K562 (cell line): Measurements from ENCODE around the gene ZNF391. TPM values are rescaled to one million over a fixed set of nuclear protein-coding genes. Genes with fewer than 3 reads are reported as not detected.

ENCODE experiments used
- CREB3 ChIP-seq: fragments of 450-650 bp; conservative IDR thresholded peaks from 2 replicates; pipeline ENCODE4 v1.6.1; 2016; ENCODE audit warnings: missing genetic modification characterization, low read depth, mild to moderate bottlenecking, missing compliant biosample characterization, moderate library complexity
- DIDO1 ChIP-seq: fragments of 450-650 bp; IDR thresholded peaks from 2 replicates; pipeline ENCODE4 v1.6.1; 2016; ENCODE audit warnings: low read depth, missing biosample characterization, missing genetic modification characterization
- ELF1 ChIP-seq: fragments of 200-800 bp; sonication (Bioruptor generic); IDR thresholded peaks from 2 replicates; pipeline ENCODE4 v1.6.1; 2016; ENCODE audit warnings: missing genetic modification characterization, missing compliant biosample characterization
- HMG20B ChIP-seq: fragments of 250-450 bp; sonication (Bioruptor Pico); IDR thresholded peaks from 2 replicates; pipeline ENCODE4 v1.5.0; 2021; ENCODE audit warnings: mild to moderate bottlenecking
- MED1 ChIP-seq: sonication (generic); formaldehyde crosslinking; IDR thresholded peaks from 2 replicates; pipeline ENCODE4 v1.8.1; 2023; ENCODE audit warnings: missing genetic modification reagents, borderline replicate concordance
- RFX7 ChIP-seq: fragments of 250-450 bp; sonication (Bioruptor Pico); IDR thresholded peaks from 2 replicates; pipeline ENCODE4 v1.5.1; 2021; ENCODE audit warnings: mild to moderate bottlenecking
- SREBF1 ChIP-seq: fragments of 150-350 bp; IDR thresholded peaks from 2 replicates; pipeline ENCODE4 v1.6.1; 2014; ENCODE audit warnings: antibody characterized with exemption, low read depth, low read length, borderline replicate concordance
- TBL1XR1 ChIP-seq, 2 experiments: IDR thresholded peaks; 2 replicates each; pipeline ENCODE4 v1.6.1; 2012; ENCODE audit warnings: improper control_type of control experiment in 2 of 2, low read length in 2 of 2, mild to moderate bottlenecking in 1 of 2
- ZKSCAN1 ChIP-seq: fragments of 150-350 bp; IDR thresholded peaks from 2 replicates; pipeline ENCODE4 v1.6.1; 2016; ENCODE audit warnings: low read depth, low read length
- ZNF133 ChIP-seq: fragments of 250-450 bp; sonication (Bioruptor Pico); IDR thresholded peaks from 2 replicates; pipeline ENCODE4 v1.4.0; 2020; ENCODE audit warnings: mild to moderate bottlenecking
- ZNF175 ChIP-seq: fragments of 200-800 bp; sonication (Bioruptor generic); IDR thresholded peaks from 2 replicates; pipeline ENCODE4 v1.6.1; 2016; ENCODE audit warnings: low read depth, mild to moderate bottlenecking, missing genetic modification characterization, missing compliant biosample characterization
- ZNF253 ChIP-seq: fragments of 250-450 bp; sonication (Bioruptor Pico); conservative IDR thresholded peaks from 2 replicates; pipeline ENCODE4 v1.6.1; 2021; ENCODE audit warnings: mild to moderate bottlenecking
- ZNF79 ChIP-seq: fragments of 250-450 bp; sonication (Bioruptor Pico); IDR thresholded peaks from 2 replicates; pipeline ENCODE4 v1.4.0; 2020; ENCODE audit warnings: low read depth, mild to moderate bottlenecking, moderate library complexity
- polyA plus RNA-seq, 8 experiments: library from polyadenylated mRNA; depleted of rRNA in 4 of 8; stranded (reverse) in 5 of 8; unstranded in 3 of 8; fragments of >200 nt; fragmentation: Nextera tagmentation in 2 of 8; fragmentation: Illumina TruSeq in 1 of 8; extraction: Ambion mirVana in 2 of 8; extraction: Trizol in 1 of 8; gene quantifications; 2 replicates each; pipeline versions ENCODE4 v1.2.1 to v1.2.3, GENCODE V29; 2011 to 2014; ENCODE audit warnings: inconsistent platforms in 1 of 8, missing spikeins in 1 of 8
- total RNA-seq, 7 experiments: library from RNA; depleted of rRNA in 6 of 7; stranded (reverse); fragments of >200 nt in 6 of 7; fragmentation: Illumina TruSeq in 2 of 7; extraction: Trizol in 2 of 7; gene quantifications; 2 replicates each; pipeline versions ENCODE4 v1.2.1 to v1.2.3, GENCODE V29; 2011 to 2021; ENCODE audit warnings: low replicate concordance in 1 of 7
- TF ChIP-seq, protein P1 (sequence below): fragments of 250-450 bp; sonication (Bioruptor Pico); IDR thresholded peaks from 2 replicates; pipeline ENCODE4 v1.8.0; 2021; ENCODE audit warnings: borderline replicate concordance, mild to moderate bottlenecking, moderate library complexity; ENCODE audit not compliant: poor library complexity, severe bottlenecking
- TF ChIP-seq, protein P2 (sequence below): fragments of 450-650 bp; formaldehyde crosslinking; IDR thresholded peaks from 2 replicates; pipeline ENCODE4 v1.4.0; 2020; ENCODE audit warnings: mild to moderate bottlenecking, moderate library complexity
- TF ChIP-seq, protein P3 (sequence below): fragments of 250-450 bp; sonication (Bioruptor Pico); IDR thresholded peaks from 2 replicates; pipeline ENCODE4 v1.4.0; 2020
- TF ChIP-seq, protein P4 (sequence below): fragments of 450-650 bp; IDR thresholded peaks from 2 replicates; pipeline ENCODE4 v1.6.1; 2016; ENCODE audit warnings: mild to moderate bottlenecking

ZNF391 gene
- total and polyA plus RNA-seq, 9 of the 15 experiments (the other 6 are each of a cell fraction or from before 2014, with no cell fraction given): 2.3 to 10.1 (median 5.8) TPM

GRCh38 chr6:27452496-27452897, 63.9 kb downstream of the ZNF391 start (continued):
- TF ChIP-seq, protein P1, sequence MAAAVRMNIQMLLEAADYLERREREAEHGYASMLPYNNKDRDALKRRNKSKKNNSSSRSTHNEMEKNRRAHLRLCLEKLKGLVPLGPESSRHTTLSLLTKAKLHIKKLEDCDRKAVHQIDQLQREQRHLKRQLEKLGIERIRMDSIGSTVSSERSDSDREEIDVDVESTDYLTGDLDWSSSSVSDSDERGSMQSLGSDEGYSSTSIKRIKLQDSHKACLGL (CRISPR knock-in tag): no peak
- TF ChIP-seq CREB3 (tag) (no peak), ELF1 (no peak), HMG20B (CRISPR knock-in tag) (no peak), ZKSCAN1 (no peak), ZNF175 (CRISPR knock-in tag) (no peak), ZNF133 (CRISPR knock-in tag) (no peak), DIDO1 (tag) (no peak), ZNF253 (CRISPR knock-in tag) (no peak), TBL1XR1 (IDR thresholded peaks at IDR 0.05; ENCODE audit: low read length in 2 of 2) (no peak), SREBF1 (no peak), RFX7 (CRISPR knock-in tag) (no peak), MED1 (CRISPR knock-in tag) (no peak), ZNF79 (CRISPR knock-in tag) (no peak)
- TF ChIP-seq, protein P2, sequence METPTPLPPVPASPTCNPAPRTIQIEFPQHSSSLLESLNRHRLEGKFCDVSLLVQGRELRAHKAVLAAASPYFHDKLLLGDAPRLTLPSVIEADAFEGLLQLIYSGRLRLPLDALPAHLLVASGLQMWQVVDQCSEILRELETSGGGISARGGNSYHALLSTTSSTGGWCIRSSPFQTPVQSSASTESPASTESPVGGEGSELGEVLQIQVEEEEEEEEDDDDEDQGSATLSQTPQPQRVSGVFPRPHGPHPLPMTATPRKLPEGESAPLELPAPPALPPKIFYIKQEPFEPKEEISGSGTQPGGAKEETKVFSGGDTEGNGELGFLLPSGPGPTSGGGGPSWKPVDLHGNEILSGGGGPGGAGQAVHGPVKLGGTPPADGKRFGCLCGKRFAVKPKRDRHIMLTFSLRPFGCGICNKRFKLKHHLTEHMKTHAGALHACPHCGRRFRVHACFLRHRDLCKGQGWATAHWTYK (CRISPR knock-in tag): no peak
- TF ChIP-seq, protein P3, sequence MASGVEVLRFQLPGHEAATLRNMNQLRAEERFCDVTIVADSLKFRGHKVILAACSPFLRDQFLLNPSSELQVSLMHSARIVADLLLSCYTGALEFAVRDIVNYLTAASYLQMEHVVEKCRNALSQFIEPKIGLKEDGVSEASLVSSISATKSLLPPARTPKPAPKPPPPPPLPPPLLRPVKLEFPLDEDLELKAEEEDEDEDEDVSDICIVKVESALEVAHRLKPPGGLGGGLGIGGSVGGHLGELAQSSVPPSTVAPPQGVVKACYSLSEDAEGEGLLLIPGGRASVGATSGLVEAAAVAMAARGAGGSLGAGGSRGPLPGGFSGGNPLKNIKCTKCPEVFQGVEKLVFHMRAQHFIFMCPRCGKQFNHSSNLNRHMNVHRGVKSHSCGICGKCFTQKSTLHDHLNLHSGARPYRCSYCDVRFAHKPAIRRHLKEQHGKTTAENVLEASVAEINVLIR (CRISPR knock-in tag): no peak
- TF ChIP-seq, protein P4, sequence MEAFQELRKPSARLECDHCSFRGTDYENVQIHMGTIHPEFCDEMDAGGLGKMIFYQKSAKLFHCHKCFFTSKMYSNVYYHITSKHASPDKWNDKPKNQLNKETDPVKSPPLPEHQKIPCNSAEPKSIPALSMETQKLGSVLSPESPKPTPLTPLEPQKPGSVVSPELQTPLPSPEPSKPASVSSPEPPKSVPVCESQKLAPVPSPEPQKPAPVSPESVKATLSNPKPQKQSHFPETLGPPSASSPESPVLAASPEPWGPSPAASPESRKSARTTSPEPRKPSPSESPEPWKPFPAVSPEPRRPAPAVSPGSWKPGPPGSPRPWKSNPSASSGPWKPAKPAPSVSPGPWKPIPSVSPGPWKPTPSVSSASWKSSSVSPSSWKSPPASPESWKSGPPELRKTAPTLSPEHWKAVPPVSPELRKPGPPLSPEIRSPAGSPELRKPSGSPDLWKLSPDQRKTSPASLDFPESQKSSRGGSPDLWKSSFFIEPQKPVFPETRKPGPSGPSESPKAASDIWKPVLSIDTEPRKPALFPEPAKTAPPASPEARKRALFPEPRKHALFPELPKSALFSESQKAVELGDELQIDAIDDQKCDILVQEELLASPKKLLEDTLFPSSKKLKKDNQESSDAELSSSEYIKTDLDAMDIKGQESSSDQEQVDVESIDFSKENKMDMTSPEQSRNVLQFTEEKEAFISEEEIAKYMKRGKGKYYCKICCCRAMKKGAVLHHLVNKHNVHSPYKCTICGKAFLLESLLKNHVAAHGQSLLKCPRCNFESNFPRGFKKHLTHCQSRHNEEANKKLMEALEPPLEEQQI: no peak
